Right lobe of liver (tissue), 4 donors: ENCODE data around the gene SLC26A11.

Experiments
- POLR2A ChIP-seq: fragments of 450-650 bp; IDR thresholded peaks from one replicate; pipeline ENCODE4 v1.6.1; 2017; ENCODE audit warnings: antibody characterized with exemption, mild to moderate bottlenecking
- TF ChIP-seq, protein P1 (sequence below), 4 donors: fragments of 200-600 bp in 3 of 4; fragments of 450-650 bp in 1 of 4; IDR thresholded peaks; one replicate each; pipeline versions ENCODE4 v1.5.1 to v1.8.0; 2016 to 2022; ENCODE audit warnings: antibody characterized with exemption in 4 of 4, mild to moderate bottlenecking in 2 of 4
- donor health status: DM: no; HTN: no; CAD: no.
- donor health status: DM: no; HTN: no; CAD: no.
- donor health status: DM: no; HTN: yes; CAD: no.

DNA sequence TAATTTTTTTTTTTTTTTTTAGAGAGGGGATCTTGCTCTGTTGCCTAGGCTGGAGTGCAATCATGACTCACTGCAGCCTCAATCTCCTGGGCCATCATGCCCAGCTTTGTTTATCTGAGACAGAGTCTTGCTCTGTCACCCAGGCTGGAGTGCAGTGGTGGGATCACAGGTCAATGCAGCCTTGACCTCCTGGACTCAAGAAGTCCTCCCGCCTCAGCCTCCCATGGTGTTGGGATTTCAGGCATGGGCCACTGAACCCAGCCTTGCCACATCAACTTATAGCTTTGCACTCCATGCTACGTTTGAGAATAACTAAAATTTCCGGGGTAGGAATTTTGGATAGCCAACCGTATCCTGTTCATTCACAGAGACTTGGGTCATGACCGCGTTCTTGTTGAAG lies 71.0 kb downstream of the SLC26A11 start:
- TF ChIP-seq, protein P1, sequence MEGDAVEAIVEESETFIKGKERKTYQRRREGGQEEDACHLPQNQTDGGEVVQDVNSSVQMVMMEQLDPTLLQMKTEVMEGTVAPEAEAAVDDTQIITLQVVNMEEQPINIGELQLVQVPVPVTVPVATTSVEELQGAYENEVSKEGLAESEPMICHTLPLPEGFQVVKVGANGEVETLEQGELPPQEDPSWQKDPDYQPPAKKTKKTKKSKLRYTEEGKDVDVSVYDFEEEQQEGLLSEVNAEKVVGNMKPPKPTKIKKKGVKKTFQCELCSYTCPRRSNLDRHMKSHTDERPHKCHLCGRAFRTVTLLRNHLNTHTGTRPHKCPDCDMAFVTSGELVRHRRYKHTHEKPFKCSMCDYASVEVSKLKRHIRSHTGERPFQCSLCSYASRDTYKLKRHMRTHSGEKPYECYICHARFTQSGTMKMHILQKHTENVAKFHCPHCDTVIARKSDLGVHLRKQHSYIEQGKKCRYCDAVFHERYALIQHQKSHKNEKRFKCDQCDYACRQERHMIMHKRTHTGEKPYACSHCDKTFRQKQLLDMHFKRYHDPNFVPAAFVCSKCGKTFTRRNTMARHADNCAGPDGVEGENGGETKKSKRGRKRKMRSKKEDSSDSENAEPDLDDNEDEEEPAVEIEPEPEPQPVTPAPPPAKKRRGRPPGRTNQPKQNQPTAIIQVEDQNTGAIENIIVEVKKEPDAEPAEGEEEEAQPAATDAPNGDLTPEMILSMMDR (IDR thresholded peaks at IDR 0.05), result no peak
- no peak for TF ChIP-seq POLR2A
